NCI-H2029 treated with DMSO at 0.1 percent for 48 hours (cell line): ENCODE data around the gene GMDS.
"Not testable (repeated sequence)": the region's sequence is repeated elsewhere in the genome, so short reads cannot be mapped to it uniquely, and the experiment has no call there.

Source experiments
- DNase-seq: peaks from one replicate; lab custom pipeline; 2025; lab: John Stamatoyannopoulos, UW

The GMDS gene

DNA sequence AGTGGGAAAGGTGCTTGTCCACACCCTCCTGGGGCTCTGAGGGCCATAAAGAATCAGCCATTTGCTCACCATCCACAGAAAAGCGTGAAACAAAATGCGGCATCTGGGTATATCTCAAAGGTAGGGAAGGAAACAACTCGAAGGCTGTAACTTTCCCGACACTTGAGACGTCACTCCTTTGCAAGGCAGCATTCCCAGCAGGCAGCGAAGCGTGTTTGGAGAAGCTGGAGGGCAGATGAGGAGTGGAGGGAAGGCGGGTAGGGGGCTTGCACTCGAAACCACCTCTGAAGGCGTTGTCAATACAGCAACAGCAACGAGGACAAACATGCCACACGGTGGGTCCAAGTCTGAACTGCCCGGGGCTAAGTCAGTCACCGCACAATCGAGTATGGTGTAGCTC is 537.3 kb downstream of the GMDS start:
- DNase-seq = no peak

DNA sequence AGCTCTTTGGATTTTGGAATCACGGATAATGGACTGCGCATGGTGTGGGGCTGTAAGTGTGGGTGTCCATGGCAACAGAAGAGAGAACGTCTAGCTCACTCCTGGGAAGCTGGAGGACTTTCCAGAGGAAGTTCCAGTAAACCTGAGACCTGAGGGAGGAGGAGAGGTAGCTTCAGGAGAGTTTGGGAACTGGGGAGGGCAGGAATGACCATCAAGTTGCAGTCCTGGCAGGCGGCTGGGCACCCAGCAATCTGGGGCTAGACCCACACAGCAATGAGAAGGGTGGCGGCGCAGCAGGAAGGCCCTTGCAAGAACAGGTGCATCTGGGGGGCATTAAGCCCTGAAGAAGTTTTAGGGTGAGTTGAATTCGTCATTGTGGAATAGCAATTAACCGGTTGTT is 539.8 kb downstream of the GMDS start:
- no peak for DNase-seq

DNA sequence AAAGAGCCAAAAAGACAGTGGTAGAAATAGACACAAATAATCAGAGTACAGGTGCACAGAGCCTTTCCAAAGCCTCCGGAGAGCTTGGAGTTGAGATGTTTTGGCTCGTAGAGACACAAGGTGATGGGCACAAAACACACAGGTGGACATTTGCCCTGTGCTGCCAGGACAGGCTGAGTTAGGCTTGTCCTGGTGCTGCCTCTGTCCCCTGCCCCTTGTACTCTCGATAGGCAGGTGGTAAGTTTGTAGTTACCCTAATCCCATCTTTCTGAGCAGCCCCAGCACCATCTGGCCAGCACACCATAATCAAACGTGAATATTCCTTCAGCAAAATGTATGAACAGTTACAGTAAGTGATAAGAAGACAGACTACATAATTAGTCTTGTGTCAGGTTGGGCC is 540.2 kb downstream of the GMDS start:
- DNase-seq = no peak

DNA sequence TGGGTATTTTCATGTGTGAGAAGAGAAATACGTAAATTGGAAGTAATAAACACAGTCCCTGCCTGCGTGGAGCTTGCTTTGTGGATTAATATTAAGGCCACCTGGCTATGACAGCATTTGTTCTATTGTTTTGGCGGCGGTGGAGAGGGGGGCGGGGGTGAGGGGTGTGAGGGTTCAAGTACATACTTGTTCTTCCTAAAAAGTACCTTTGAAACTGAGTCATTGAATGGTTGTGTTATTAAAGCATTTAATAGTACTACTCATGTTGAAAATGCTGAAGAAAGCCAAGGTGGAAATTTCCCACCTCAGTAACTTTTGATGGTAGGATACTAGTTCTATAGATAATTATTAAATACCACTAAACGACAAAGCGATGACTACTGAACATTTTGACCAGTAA is 540.7 kb downstream of the GMDS start:
- DNase-seq = no peak

DNA sequence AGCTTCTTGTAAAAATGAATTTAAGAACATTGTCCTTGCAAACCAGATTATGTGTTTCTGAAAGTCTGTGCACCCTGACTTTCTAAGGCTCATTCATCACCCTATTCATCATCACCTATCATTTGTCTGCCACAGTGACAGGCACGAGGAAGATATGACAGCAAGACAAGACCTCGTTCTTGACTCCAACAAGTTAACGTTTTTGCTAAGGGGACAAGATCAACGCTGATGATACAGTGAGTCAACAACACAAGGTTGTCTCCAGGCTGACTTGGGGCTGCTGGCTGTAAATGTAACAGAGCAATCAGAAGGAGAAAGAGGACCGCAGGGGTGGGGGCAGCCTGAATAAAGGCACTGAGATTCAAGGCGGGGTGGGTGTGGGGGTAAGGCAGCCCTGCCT is 541.5 kb downstream of the GMDS start:
- no peak for DNase-seq

DNA sequence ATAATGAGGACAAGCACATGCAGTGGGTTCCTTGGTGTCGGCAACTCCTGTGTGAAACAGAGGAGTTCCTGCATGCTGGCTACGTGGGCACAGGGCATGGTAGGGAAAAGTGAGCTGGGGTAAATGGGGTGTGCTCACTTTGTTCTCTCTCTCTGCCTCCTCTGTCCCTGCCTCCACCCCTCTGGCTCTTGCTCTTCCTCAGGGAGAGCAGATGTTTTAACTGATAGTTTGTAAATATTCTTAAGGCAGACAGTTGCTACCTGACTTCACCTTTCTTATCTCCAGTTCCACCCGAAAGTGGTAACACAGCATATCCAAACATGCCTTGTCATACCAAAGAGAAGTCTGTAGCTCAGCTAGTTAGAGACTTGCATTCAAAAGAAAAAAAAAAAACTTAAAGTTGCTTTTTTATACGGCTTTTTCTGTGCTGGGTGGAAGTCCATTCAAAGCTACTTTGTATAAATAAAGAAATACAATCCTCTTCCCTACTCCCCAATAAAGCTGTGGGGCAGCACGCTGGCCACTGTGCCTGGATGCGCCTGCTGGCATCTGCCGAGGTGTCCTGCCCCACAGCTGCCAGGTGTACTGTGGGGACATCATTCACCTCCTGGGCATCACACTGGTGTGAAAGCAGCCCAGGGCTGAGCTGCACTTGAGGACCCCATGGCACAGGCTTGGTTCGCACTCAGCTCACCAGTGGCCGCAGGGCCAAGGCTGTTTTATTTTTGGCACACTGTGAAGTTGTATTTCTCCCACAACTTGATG is 542.1 kb downstream of the GMDS start:
- DNase-seq = no peak

DNA sequence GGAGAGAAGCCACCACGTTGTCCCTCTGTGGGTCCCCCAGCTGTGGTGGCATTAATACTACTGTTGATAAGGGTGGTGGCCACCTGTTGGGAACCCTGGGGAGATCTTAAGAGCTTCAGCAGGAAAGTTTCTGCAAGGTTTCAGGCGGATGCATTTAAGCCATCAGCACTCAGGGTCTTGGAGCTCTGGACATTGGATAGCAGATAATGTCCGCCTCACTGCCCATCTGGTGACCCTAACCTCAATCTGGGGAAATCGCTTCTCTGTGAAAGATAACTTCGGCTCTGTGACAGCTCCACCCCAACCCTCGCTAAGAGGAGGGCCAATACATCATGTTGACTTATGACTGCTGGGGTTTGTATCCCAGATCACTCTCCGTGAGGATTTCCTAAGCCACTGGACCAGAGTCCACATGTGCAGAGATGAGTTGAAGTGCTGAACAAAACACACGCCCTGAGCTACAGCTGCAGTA is 542.8 kb downstream of the GMDS start:
- no peak for DNase-seq

DNA sequence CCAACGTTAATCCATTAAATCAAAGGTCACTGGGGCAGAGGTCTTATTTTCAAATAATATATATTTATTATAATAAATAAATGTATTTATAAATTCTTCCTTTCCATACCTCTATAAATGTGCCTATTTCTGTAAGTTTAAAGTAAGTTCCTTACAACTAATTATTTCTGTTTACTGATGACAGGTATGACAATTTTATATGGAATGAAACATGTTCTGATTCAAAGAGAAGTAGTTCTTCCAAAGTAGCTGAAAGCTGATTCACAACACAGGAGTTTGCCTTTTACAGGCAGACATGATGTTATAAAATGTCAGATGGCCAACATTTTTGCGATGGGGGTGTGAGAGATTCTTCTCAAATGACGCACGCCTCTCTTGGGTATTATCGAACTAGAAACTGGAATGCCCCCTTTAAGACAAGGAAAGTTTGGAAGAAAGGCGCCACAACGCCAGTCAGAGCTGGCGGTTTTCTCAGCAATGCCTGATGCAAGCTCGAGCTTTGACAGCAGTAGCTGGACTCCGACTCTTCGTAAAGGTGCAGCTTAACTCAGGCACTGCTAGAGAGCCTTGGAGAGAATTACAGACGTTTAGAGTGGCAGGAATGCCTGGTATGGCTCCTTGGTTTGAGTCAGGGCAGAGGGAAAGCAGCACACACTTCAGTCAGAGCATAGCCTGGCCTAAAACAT is 543.6 kb downstream of the GMDS start:
- no peak for DNase-seq

DNA sequence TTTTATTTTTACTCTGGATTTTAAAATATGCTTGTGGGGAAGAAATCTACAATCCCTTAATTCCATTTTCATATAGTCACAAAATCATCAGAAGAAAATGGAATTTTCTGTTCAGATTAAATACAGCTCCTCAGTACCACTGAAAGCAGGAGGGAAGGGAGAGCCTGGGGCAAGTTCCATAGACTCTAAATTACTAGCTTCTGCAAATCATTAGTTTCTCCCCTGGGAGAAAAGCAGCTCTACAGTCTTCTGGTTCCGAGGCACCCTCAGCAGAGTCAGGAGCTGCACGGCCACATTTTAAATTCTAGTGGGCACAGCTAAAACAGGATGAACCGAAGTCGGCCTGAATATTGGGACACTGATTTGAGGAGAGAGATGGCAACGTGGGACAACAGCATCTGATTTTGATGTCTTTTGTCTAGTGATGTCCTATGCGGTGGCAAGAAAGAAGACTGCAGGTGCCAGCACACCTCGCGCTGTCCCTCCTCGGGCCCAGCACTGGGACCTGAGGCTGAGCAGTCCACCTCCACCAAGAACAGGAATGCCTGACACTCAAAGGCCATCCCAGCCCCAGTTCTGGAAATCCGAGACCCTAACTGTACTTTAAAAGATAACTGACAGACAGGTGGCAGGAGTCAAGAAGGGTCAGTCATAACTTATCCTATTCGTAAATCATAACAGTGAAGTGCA is 545.0 kb downstream of the GMDS start:
- no peak for DNase-seq

DNA sequence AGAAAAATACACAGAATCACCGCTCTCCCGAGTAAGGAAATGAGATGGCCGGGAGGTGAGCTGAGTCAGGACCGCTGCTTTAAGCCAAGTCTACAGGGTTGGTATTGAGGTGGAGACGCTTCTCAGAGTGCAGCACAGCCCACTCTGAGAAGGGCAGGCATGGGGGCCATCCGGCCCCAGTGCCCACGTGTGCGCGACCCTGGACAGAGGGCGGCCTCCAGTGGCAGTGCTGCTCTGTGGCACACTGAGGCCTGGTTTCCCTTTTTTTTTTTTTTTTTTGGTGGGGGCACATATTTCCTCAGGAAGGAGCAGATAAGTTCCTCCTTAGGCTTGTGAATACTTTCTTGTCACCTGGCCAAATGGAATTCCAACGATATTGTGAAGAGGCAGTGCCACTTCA is 546.9 kb downstream of the GMDS start:
- DNase-seq = no peak

DNA sequence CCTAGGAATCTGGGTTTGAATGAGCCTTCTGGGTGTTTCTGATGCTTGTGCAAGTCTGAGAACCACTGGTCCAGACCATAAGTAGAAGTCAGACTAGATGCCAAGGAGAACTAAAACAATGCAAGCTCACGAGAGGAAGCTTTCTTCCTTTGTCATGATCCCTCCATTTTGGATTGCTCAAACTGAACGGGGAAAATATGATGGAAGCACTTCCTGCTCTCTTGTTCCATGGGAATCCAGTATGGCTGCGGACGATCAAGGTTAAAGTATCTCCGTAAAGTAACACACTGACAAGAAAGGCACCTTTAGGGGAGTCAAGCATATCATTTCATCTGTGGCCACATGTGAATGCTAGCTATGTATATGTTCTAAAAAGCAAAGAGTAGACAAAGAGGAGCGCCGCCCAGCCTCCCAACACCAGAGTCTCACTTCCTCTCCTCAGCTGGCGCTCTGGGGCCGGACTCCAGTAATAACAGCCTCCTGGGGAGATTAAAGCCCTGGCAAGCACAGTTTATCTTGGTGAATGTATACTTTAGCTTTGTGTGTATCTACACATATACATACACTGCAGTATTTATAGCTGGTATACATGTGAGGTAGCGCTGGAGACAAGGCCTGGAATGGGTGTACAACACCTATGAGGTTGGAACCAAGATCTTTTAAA is 547.6 kb downstream of the GMDS start:
- DNase-seq = no peak

DNA sequence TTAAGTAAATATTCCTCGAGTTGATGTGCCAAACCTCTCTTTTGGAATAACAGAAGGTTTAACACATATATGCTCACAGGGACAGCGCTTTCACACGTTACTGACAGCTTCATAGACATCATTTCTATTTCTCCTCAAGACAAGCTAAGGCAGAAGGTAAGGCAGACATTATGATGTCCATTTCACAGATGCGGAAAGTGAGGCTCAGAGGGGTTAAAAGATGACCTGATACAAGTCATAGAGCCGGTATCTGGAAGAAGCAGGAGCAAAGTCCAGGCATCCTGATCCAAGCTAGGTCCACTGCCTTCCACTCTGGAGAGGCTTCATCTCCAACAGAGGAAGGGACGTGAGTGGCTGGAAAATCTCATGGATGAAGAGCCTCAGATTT is 548.9 kb downstream of the GMDS start:
- DNase-seq = no peak

DNA sequence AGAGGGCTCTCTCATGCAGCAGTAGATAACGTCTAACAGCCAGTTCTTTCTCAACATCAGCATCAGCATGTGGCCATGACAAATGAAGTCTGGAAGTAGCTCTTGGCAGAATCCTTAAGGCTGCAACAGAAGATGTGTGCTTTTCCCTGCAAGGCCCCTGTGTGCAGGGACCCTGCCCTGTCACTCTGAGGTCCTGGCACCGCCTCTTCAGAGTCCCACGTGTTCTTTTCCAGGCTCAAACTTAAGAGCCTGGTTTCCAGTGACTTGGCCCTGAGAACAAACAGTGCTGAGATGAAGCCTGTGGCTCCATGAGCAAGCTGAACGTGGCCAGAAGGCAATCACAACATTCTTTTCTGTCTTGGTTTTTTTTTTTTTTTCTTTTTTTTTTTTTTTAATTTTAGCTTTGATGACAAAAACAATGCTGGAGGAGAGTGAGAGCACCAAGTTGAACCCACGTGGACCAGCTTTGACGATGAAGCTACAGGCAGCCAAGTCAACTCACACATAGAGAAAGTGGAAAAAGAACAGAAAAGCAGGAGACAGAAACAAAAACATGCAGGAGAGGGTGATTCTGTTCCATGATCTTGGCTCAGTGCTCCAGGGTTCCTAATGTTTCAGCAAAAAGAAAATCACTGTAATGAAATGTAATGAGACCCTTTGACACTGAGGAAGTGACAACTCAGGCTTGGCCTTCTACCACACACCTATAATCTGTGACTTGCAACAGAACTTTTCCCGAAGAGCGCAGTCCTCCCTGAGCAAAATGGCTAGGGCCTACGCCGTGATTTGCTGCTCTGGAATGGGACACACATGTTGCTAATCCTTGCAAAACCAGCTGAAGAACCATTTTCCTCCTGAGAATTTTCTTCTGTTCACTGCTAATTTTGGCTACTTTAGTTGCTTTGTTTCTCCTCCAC is 549.6 kb downstream of the GMDS start:
- no peak for DNase-seq

DNA sequence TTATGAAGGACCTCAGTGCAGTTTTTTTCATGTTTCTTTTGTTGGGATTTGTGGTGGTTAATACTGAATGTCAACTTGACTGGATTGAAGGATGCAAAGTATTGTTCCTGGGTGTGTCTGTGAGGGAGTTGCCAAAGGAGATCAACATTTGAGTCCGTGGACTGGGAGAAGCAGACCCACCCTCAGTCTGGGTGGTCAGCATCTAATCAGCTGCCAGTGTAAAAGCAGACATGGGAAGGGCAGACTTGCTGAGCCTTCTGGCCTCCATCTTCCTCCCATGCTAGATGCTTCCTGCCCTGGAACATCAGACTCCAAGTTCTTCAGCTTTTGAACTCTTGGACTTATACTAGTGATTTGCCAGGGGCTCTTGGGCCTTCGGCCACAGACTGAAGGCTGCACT is 553.6 kb downstream of the GMDS start:
- DNase-seq = not testable (repeated sequence)

DNA sequence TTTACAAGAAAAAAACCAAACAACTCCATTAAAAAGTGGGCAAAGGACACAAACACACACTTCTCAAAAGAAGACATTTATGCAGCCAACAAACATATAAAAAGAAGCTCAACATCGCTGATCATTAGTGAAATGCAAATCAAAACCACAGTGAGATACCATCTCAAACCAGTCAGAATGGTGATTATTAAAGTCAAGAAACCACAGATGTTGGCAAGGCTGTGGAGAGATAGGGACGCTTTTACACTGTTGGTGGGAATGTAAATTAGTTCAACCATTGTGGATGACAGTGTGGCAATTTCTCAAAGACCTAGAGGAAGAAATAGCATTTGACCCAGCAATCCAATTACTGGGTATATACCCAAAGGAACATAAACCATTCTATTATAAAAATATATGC is 554.7 kb downstream of the GMDS start:
- not testable (repeated sequence) for DNase-seq

DNA sequence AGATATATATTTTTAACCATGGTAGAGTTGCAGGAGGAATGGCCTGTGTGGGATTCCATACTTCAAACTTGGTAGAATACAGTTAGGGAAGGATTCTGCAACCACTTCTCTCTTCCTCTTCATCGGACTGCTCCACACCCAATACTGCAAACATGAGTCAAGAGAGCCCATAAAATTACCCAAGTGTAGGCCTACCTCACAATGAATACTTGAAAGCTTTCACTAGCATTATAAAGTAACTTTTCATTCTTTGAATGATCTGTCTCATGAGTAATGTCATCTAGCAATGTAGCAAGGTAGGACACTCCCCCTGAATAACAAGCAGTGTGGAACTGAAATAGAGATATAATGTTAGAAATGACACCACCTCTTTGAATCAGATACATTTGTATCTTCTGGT is 556.3 kb downstream of the GMDS start:
- DNase-seq = no peak

DNA sequence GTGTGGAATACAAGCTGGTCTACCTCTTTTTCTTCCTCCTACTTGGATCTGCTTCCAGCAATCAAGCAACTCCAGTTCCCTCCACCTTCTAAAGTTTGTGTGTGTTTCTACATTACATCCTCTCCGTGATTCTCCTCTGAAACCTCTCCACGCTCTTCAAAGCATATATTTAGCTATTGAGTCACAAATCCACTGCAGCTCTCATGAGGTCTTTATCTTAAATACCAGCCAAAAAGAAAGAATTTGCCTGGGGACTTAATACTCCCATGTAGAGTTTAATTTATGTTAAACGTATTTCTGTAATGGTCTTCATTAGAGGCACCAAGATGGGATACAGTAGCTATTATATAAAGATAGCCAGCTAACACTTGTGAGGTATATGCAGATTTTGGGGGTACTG is 557.0 kb downstream of the GMDS start:
- no peak for DNase-seq

DNA sequence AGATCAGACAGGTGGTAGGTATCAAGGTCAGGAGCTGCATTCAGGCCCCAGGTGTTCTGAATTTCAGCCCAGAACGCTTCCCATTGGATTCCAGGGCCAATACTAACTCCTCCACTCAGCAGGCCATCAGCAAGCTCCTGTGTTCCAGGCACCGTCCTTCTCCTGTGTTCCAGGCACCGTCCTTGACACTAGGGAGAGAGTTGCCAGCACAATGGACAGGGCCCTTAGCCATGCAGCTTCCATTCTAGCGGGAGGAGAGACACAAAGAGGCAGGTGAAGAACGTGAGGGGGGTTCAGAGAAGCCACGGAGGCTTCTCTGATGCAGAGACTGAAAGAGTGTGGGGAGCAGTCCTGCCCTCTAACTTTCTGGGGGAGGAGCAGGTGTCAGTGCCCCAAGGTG is 558.0 kb downstream of the GMDS start:
- no peak for DNase-seq

DNA sequence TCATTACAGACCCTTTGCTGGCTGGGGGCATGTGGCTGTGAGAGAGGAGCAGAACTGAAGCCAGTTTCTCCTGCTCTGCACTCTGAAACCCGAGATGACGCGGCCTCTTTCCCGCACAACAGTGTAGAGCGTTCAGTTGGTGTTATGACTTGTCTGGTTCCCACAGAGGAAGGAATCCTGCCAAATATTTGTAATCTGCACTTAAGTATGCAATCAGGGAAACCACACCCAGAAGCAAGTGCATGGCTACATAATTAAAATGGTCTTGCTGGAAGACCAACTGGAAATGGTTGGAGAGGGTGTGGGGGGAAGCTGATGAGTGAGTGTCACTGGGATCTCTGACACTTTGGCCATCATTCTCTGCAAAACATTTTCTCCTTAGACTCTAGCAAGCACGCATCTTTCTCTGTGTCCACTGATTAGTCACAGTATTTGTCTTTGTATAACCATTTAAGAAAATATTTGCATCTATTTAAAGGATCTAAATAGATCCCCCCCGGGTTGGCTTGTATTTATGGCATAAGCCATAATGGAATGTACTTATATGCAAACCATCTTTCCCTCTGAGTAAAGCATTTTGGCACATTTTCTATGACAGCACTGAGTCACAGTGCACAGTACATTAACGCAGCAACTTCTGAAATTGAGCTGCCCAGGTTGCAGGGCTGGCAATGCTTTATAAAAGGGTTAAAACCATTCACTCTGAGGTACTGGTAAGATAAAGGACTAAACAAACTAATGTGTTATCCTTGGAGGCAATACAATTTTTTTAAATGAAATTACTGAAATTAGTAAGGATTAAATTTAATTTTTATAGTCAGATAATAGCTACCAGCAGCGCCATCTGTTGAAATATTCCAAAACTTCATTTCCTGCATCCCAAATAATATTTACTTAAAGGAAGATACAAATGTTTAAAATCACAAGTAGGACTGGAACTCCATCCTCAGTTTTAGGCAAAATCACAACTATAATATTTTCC is 559.0 kb downstream of the GMDS start:
- DNase-seq = peak; percentile 99

DNA sequence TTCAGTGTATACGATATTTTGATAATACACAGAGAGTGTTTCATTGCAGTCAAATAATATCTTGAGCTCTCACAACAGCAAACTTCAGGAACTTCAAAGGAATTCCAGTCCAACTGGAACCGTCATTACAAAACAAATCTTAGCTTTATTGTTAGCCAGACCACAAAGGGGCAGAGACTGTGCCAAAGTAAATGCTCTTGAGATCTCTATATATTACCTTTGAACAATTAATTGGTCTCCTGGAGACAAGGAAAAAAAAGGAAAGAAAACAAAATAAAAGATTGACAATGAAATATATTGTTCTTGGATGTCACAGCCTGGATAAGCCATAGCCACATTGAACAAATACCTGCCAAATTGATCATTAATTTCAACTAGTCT is 565.7 kb downstream of the GMDS start:
- peak; percentile 99 for DNase-seq
